Kidney (tissue), 14 donors: Measurements from ENCODE around the gene NFE2L2. TPM values are rescaled to one million over a fixed set of nuclear protein-coding genes. Genes with fewer than 3 reads are reported as not detected.

ENCODE experiments used
- DNase-seq, 5 donors: peaks; one replicate each; pipeline ENCODE4 v3.0.0-alpha.2; 2013 to 2020
- FAIRE-seq: peaks from 2 replicates; lab custom pipeline; 2012; peaks lifted over from hg19 to GRCh38; lab: Jason Lieb, UNC
- H3K27ac ChIP-seq, 2 donors: one replicate each; pipeline ENCODE4 v1.7.0; 2013; ENCODE audit warnings: low read depth in 2 of 2, low read length in 2 of 2, inconsistent platforms in 1 of 2
- H3K27me3 ChIP-seq: one replicate; pipeline ENCODE4 v1.7.1; 2013; ENCODE audit warnings: low read length, inconsistent platforms; ENCODE audit not compliant: control insufficient read depth, insufficient read depth
- H3K36me3 ChIP-seq, 3 donors: one replicate each; pipeline versions ENCODE4 v1.7.0 to v1.7.1; 2013; ENCODE audit warnings: low read length in 3 of 3, control low read depth in 1 of 3, inconsistent platforms in 1 of 3; ENCODE audit not compliant: insufficient read depth in 3 of 3, control insufficient read depth in 2 of 3
- H3K4me1 ChIP-seq, 3 donors: one replicate each; pipeline versions ENCODE4 v1.7.0 to v1.7.1; 2013; ENCODE audit warnings: low read length in 3 of 3, inconsistent platforms in 1 of 3, low read depth in 1 of 3; ENCODE audit not compliant: control insufficient read depth in 2 of 3, insufficient read depth in 2 of 3
- H3K4me3 ChIP-seq, 3 donors: one replicate each; pipeline versions ENCODE4 v1.7.0 to v1.8.1; 2013; ENCODE audit warnings: low read length in 3 of 3, control low read depth in 1 of 3, inconsistent platforms in 1 of 3
- H3K9ac ChIP-seq, 3 donors: one replicate each; pipeline versions ENCODE4 v1.7.0 to v1.7.1; 2013; ENCODE audit warnings: low read length in 3 of 3, control low read depth in 1 of 3, inconsistent platforms in 1 of 3
- H3K9me3 ChIP-seq, 3 donors: one replicate each; pipeline versions ENCODE4 v1.7.0 to v1.7.1; 2013; ENCODE audit warnings: low read length in 3 of 3, control low read depth in 1 of 3, inconsistent platforms in 1 of 3; ENCODE audit not compliant: control insufficient read depth in 2 of 3, insufficient read depth in 1 of 3
- intact Hi-C: fragments of 100-400 bp; cut with DNase I; formaldehyde crosslinking; loops from one replicate; pipeline ENCODE4 v1.11.1; 2022
- polyA plus RNA-seq: library from polyadenylated mRNA; stranded (reverse); fragments of 350-450 nt; fragmentation: Illumina TruSeq; extraction: RNeasy Lipid Tissue Mini Kit (QIAGEN cat#74804); gene quantifications from one replicate; pipeline ENCODE4 v1.2.3, GENCODE V29; 2014; ENCODE audit warnings: low read depth, low replicate concordance; ENCODE audit not compliant: insufficient read depth
- total RNA-seq: library from RNA; stranded (reverse); fragmentation: NEBNext Ultra II Directional; extraction: Animal tissue kit (Norgen Biotek cat#: 25700); gene quantifications from one replicate; pipeline ENCODE4 v1.2.1, GENCODE V29; 2021
- TF ChIP-seq, protein P1 (sequence below): IDR thresholded peaks from 3 replicates; pipeline ENCODE4 v1.5.1; 2012; ENCODE audit warnings: mild to moderate bottlenecking, moderate library complexity, borderline replicate concordance; ENCODE audit not compliant: insufficient read depth; ENCODE audit errors: extremely low read depth
- donor health status: control.
- donor health status: control.
- donor health status: control.
- donor health status: control.
- donor health status: control.
- donor health status: DM: yes; HTN: yes; CAD: no.
- donor health status: Normal renal cell carcinoma (clear cell type).

Gene NFE2L2
- total and polyA plus RNA-seq, 2 donors from 2014 or later: 105 to 149 TPM

DNA sequence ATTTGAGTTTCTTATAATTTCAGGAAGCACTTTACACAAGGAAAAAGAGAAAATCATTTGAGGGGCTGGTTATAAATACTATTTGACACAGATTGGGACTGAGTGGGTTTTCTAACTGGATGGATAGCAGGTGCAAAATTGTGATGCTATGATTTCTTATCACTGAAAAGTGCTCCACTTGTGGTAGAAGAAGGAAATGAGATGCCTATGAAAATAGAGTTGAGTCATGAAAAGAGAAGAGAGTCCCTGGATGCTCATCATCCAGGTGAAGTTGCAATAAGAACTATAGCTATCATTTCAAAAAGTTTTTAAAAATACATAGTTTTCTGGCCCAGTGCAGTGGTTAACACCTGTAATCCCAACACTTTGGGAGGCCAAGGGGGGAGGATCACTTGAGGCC, 39.4 kb upstream of the NFE2L2 start:
- FAIRE-seq (no peak), DNase-seq (no peak)
- Histone ChIP-seq H3K4me1 (no peaks in the 10 kb centered on the region), H3K4me3 (no peak overlapping the region), H3K27ac (no peak overlapping the region), H3K9me3 (no peaks in the 10 kb centered on the region), H3K36me3 (peaks cover 0 to 5% (median 0%) of the 10 kb centered on the region in 3 donors), H3K9ac (no peak overlapping the region), H3K27me3 (no peaks in the 10 kb centered on the region)
- TF ChIP-seq, protein P1, sequence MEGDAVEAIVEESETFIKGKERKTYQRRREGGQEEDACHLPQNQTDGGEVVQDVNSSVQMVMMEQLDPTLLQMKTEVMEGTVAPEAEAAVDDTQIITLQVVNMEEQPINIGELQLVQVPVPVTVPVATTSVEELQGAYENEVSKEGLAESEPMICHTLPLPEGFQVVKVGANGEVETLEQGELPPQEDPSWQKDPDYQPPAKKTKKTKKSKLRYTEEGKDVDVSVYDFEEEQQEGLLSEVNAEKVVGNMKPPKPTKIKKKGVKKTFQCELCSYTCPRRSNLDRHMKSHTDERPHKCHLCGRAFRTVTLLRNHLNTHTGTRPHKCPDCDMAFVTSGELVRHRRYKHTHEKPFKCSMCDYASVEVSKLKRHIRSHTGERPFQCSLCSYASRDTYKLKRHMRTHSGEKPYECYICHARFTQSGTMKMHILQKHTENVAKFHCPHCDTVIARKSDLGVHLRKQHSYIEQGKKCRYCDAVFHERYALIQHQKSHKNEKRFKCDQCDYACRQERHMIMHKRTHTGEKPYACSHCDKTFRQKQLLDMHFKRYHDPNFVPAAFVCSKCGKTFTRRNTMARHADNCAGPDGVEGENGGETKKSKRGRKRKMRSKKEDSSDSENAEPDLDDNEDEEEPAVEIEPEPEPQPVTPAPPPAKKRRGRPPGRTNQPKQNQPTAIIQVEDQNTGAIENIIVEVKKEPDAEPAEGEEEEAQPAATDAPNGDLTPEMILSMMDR: no peak
- intact Hi-C loops: no loop called here

DNA sequence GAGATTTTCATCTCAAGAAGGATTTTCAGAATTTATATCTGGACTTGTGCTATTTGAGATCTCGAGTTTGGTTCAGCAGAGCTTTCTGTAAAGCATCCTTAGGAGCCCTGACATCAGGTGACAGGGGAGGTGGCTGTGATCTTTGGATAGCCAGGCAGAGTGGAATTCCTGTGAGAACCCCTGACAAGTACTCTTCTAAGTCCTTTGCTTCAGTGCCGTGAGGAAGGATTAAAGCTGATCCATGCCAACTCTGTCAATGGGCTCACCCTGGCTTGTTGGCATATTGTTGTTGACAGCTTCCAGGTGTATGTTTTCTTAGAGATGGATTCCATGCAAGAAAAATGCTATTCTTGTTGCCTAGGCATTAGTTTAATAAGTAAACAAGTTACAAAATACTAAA, 38.0 kb upstream of the NFE2L2 start:
- TF ChIP-seq, protein P1: no peak
- no peaks in the 10 kb centered on the region for H3K4me1 ChIP-seq
- no peaks in the 10 kb centered on the region for H3K27me3 ChIP-seq
- H3K9ac ChIP-seq: no peak overlapping the region
- no peak overlapping the region for H3K4me3 ChIP-seq
- no peak overlapping the region for H3K27ac ChIP-seq
- no peaks in the 10 kb centered on the region for H3K36me3 ChIP-seq
- FAIRE-seq (no peak), DNase-seq (no peak)
- intact Hi-C loops: no loop called here
- H3K9me3 ChIP-seq: no peaks in the 10 kb centered on the region

DNA sequence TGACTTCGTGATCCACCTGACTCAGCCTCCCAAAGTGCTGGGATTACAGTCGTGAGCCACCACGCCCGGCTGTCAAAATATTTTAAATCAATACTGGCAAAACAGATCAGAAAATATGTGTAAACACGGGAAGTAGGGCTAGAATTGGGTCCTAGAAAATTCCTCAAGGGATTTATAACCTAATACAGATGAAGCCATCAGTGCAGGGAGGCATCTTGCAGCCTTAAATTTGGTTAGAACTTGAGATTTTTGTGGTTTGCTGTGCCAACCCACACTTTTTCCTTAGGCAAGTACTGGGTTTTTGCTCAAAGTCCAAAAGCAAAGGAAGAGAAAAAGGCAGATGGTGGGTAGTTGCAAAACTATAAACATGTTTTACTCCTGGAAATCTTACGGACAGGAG, 33.7 kb upstream of the NFE2L2 start:
- DNase-seq (no peak), FAIRE-seq (no peak)
- intact Hi-C loops: no loop called here
- H3K27ac ChIP-seq: no peak overlapping the region
- no peaks in the 10 kb centered on the region for H3K36me3 ChIP-seq
- H3K4me3 ChIP-seq: no peak overlapping the region
- TF ChIP-seq, protein P1: no peak
- no peaks in the 10 kb centered on the region for H3K27me3 ChIP-seq
- no peaks in the 10 kb centered on the region for H3K9me3 ChIP-seq
- no peak overlapping the region for H3K9ac ChIP-seq
- no peaks in the 10 kb centered on the region for H3K4me1 ChIP-seq

DNA sequence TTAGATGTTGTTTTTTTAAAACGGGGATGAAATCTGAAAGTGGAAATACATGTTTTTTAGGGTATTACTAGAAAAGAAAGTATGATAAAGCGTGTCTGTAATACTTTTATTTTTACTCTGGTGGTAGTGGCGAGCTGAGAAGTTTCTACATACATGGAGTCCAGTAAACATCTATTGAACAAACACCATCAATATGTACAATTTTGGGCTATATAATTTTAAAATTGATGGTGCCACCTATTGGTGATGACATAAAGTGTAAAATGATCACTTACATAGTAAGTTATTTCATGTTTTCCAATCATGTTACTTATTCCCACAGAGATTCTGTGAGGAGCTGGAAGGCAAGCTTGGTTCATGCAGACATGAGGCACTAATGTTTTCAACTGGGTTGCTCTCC, 31.5 kb upstream of the NFE2L2 start:
- Histone ChIP-seq H3K27ac (no peak overlapping the region), H3K9me3 (no peaks in the 10 kb centered on the region), H3K4me1 (no peaks in the 10 kb centered on the region), H3K27me3 (no peaks in the 10 kb centered on the region), H3K36me3 (no peaks in the 10 kb centered on the region), H3K9ac (no peak overlapping the region), H3K4me3 (no peak overlapping the region)
- FAIRE-seq (peak; percentile 45), DNase-seq (peak in 1 of 5 donors; percentile 30)
- TF ChIP-seq, protein P1: peak; percentile 39
- intact Hi-C loops: no loop called here
